NT2/D1 (cell line): ENCODE results near the gene PPEF2.

Experiments used
- SUZ12 ChIP-seq: IDR thresholded peaks from 2 replicates; pipeline ENCODE4 v1.6.1; 2011; ENCODE audit not compliant: insufficient read length, insufficient read depth; ENCODE audit errors: extremely low read depth
- YY1 ChIP-seq: IDR thresholded peaks from 2 replicates; pipeline ENCODE4 v1.6.1; 2011; ENCODE audit not compliant: insufficient read length, insufficient read depth
- ZNF274 ChIP-seq: IDR thresholded peaks from 2 replicates; pipeline ENCODE4 v1.6.1; 2011; ENCODE audit warnings: mild to moderate bottlenecking, low read depth, low read length

DNA sequence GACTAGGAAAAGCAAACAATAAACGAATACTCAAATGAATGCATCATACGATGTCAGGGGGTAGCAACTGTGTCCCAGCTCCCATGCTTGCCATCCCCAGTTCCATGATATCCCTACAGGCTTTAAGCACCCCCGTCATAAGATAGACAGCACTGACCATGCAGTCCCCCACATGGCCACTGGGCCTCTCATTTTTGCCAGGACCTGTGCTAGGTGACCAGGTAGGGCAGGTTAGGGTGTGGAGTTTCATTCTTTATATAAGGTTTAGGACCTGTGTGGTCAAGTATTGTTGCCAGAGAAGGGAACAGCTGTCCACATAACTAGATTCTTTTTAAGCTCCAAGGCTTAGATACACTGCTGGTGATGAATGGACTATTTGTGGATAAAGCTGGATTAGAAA is 9.7 kb downstream of the PPEF2 start:
- TF ChIP-seq ZNF274 (no peak), YY1 (no peak), SUZ12 (no peak)
